Middle frontal gyrus (tissue), 1 donor: ENCODE data around the gene FBXW5.

ENCODE experiments used
- DNase-seq: peaks from one replicate; pipeline ENCODE4 v3.0.0-alpha.2; 2015; ENCODE audit warnings: low spot score; ENCODE audit errors: extremely low spot score

The FBXW5 gene

GRCh38 chr9:136978073-136978864, 33.7 kb upstream of the FBXW5 start:
- peak; percentile 77 for DNase-seq

GRCh38 chr9:136977649-136978072, 33.1 kb upstream of the FBXW5 start:
- no peak for DNase-seq

- DNase-seq, result peak; percentile 86
Observed at GRCh38 chr9:136977223-136977622, 32.7 kb upstream of the FBXW5 start, which contains the start of gene PTGDS. Gene PTGDS, plus strand, starts transcription at chr9:136977504. Its CDS starts 75 bp downstream, at chr9:136977579.

GRCh38 chr9:136975644-136976043, 31.1 kb upstream of the FBXW5 start:
- DNase-seq, result peak; percentile 55

GRCh38 chr9:136974817-136975535, 30.4 kb upstream of the FBXW5 start:
- no peak for DNase-seq

GRCh38 chr9:136973618-136974617, 29.4 kb upstream of the FBXW5 start:
- DNase-seq, result no peak

- DNase-seq, result no peak
Observed at GRCh38 chr9:136972743-136973142, 28.2 kb upstream of the FBXW5 start.

- DNase-seq, result no peak
Observed at GRCh38 chr9:136972335-136972734, 27.8 kb upstream of the FBXW5 start.

GRCh38 chr9:136971746-136972145, 27.2 kb upstream of the FBXW5 start:
- DNase-seq, result no peak

- DNase-seq, result no peak
Observed at GRCh38 chr9:136970361-136970760, 25.8 kb upstream of the FBXW5 start.

GRCh38 chr9:136969774-136970173, 25.2 kb upstream of the FBXW5 start:
- DNase-seq, result no peak

GRCh38 chr9:136969150-136969549, 24.6 kb upstream of the FBXW5 start:
- no peak for DNase-seq

GRCh38 chr9:136968333-136969127, 24.0 kb upstream of the FBXW5 start:
- DNase-seq, result no peak

- DNase-seq, result peak; percentile 46
Observed at GRCh38 chr9:136965771-136966484, 21.4 kb upstream of the FBXW5 start.

GRCh38 chr9:136964833-136965422, 20.4 kb upstream of the FBXW5 start:
- no peak for DNase-seq

GRCh38 chr9:136964171-136964689, 19.7 kb upstream of the FBXW5 start:
- no peak for DNase-seq

GRCh38 chr9:136963751-136964150, 19.2 kb upstream of the FBXW5 start:
- no peak for DNase-seq

- DNase-seq, result no peak
Observed at GRCh38 chr9:136963341-136963740, 18.8 kb upstream of the FBXW5 start.

- no peak for DNase-seq
Observed at GRCh38 chr9:136962701-136963248, 18.2 kb upstream of the FBXW5 start.
